Activated CD8-positive, alpha-beta memory T cell treated with anti-CD3 and anti-CD28 coated beads, Interleukin-2, amount 10 ng/mL, durations not matched to agents 7 days and 5 days (primary cell): Measurements from ENCODE around the gene ZNHIT2. TPM values are rescaled to one million over a fixed set of nuclear protein-coding genes. Genes with fewer than 3 reads are reported as not detected.
"Not testable (repeated sequence)": the region's sequence is repeated elsewhere in the genome, so short reads cannot be mapped to it uniquely, and the experiment has no call there.

Experiments used
- ATAC-seq: fragments of 150-1000 bp; cut with Tn5 transposase; one replicate; pipeline ENCODE4 v1.10.0; 2021; ENCODE audit warnings: moderate library complexity
- CTCF ChIA-PET: fragments of 350-600 bp; sonication (Branson Sonifier 250); formaldehyde crosslinking; loops from one replicate; lab custom pipeline; 2021; ENCODE audit warnings: antibody characterized with exemption; lab: Charles Lee
- DNase-seq: peaks from one replicate; pipeline ENCODE4 v3.0.0-alpha.2; 2020
- H3K27ac Mint-ChIP-seq: one replicate; pipeline ENCODE4 v1.8.0; 2021; ENCODE audit warnings: mild to moderate bottlenecking, mixed read lengths
- H3K27me3 Mint-ChIP-seq: one replicate; pipeline ENCODE4 v1.8.0; 2021; ENCODE audit warnings: mixed read lengths
- H3K36me3 Mint-ChIP-seq: one replicate; pipeline ENCODE4 v1.8.0; 2021; ENCODE audit warnings: mild to moderate bottlenecking, mixed read lengths
- H3K4me1 Mint-ChIP-seq: one replicate; pipeline ENCODE4 v1.8.0; 2021; ENCODE audit warnings: mixed read lengths
- H3K4me3 Mint-ChIP-seq: one replicate; pipeline ENCODE4 v1.8.0; 2021; ENCODE audit warnings: mild to moderate bottlenecking, moderate library complexity, mixed read lengths
- H3K9me3 Mint-ChIP-seq: one replicate; pipeline ENCODE4 v1.8.0; 2022; ENCODE audit warnings: low read depth, mixed read lengths
- total RNA-seq, 2 experiments: library from RNA; stranded (reverse); gene quantifications; one replicate each; pipeline ENCODE4 v1.2.3, GENCODE V29; 2021

Gene ZNHIT2
- total RNA-seq, 2 experiments from 2014 or later, result 10.5 to 13.5 TPM

DNA sequence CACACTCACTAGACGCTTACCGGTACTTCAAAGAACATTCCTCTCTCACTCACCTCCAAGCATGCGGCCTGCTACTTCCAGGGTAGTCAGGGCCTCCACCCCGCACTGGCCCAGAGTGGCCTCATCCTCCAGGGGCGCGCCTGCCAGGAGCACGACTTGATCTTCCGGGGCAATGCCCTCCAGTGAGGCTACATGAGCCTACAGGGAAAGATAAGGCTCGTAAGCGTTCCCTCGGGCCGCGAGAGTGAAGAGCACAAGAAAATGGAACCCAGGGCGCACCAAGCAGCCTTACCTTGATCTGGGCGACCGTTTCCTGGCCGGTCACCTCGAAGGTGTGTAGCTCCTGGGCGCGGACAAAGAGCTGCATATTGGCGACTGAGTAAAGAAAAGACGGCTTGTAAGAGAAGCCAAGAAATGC lies 4.0 kb upstream of the ZNHIT2 start:
- peak overlapping the region; percentile 96 for H3K4me3 Mint-ChIP-seq
- peak overlapping the region; percentile 100 for H3K27ac Mint-ChIP-seq
- H3K27me3 Mint-ChIP-seq, result no peaks in the 10 kb centered on the region
- CTCF ChIA-PET, result interaction anchor here (0.9 to 5.6 kb wide), 19 partner anchors 10 to 303 kb away, joined by 3 to 59 read pairs (median 3); partner anchors contain the start of genes ARL2, CAPN1, CDC42BPG and DPF2
- DNase-seq (peak; percentile 67), ATAC-seq (no peak)
- H3K9me3 Mint-ChIP-seq, result no peaks in the 10 kb centered on the region
- peaks cover 39% of the 10 kb centered on the region for H3K36me3 Mint-ChIP-seq
- H3K4me1 Mint-ChIP-seq, result peaks cover 56% of the 10 kb centered on the region

DNA sequence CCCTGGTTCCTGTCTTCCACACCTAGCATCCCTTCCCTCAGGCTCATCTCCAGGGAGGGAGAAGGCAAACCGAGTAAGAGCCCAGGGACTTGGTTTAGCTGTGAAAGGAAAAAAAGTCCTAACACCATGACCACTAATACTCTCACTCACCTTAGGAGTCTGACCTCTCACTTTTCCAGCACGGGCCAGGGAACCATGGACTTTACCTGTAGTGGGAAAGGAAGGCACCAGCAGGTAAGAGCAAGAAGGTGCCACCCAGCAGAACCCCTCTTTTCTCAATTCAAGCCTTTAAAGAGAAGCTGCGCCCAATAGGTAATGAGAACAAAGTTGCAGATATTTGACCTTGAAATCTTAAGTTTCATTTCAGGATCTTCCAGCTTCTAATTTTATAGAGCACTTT lies 3.3 kb upstream of the ZNHIT2 start:
- no peaks in the 10 kb centered on the region for H3K9me3 Mint-ChIP-seq
- peak overlapping the region; percentile 96 for H3K4me3 Mint-ChIP-seq
- CTCF ChIA-PET, result interaction anchor here (1.0 to 5.6 kb wide), 9 partner anchors 9 to 277 kb away, joined by 3 to 59 read pairs (median 5); partner anchors contain the start of genes ARL2, CDC42BPG, DPF2 and SAC3D1
- ATAC-seq, result no peak
- H3K36me3 Mint-ChIP-seq, result peaks cover 35% of the 10 kb centered on the region
- H3K4me1 Mint-ChIP-seq, result peaks cover 62% of the 10 kb centered on the region
- no peaks in the 10 kb centered on the region for H3K27me3 Mint-ChIP-seq
- peak overlapping the region; percentile 100 for H3K27ac Mint-ChIP-seq
- no peak for DNase-seq

DNA sequence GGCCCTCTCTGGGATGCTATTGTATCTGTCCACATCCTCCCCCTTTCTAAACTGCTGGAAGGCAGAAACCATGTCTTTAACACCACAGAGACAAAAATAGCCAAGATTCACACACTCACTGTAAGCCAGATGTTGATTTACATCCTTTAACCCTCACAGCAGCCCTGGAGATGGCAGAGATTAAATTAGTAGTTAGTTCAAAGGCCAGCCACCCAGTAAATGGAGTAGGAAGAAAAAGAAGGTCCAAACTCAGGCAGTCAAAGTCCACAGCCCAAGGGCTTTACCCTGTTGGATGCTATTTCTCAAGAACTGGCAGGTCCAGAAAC lies 2.1 kb upstream of the ZNHIT2 start:
- Mint-ChIP-seq H3K27ac (peak overlapping the region; percentile 69), H3K4me1 (peaks cover 67% of the 10 kb centered on the region), H3K9me3 (no peaks in the 10 kb centered on the region), H3K4me3 (no peak overlapping the region), H3K36me3 (peaks cover 32% of the 10 kb centered on the region), H3K27me3 (no peaks in the 10 kb centered on the region)
- CTCF ChIA-PET, result interaction anchor here (1.0 to 5.6 kb wide), 4 partner anchors 8 to 275 kb away, joined by 3 to 59 read pairs (median 16); partner anchors contain the start of genes ARL2, CDC42BPG, TM7SF2 and VPS51
- DNase-seq (no peak), ATAC-seq (no peak)

DNA sequence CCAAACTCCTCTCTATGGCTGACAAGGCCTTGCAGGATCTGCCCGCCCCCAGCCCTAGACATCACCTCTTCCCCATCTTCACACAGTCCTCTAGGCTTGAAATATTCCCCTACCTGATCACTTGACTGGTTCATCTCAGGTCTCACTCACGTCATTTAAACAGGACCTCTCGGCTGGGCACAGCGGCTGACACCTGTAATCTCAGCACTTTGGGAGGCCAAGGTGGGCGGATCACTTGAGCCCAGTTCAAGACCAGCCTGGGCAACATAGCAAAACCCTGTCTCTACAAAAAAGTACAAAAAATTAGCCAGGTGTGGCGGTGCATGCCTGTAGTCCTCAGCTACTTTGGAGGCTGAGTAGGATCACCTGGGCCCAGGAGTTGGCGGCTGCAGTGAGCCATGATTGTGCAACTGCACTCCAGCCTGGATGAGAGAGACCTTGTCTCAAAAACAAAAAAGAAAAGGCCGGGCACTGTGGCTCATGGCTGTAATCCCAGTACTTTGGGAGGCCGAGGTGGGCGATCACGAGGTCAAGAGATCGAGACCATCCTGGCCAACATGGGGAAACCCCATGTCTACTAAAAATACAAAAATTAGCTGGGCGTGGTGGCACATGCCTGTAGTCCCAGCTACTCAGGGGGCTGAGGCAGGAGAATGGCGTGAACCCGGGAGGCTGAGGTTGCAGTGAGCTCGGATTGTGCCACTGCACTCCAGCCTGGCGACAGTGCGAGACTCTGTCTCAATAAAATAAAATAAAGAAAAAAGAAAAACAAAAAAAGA lies 1.6 kb upstream of the ZNHIT2 start:
- ATAC-seq, H3K27me3 Mint-ChIP-seq, H3K9me3 Mint-ChIP-seq, DNase-seq, H3K4me3 Mint-ChIP-seq: not testable (repeated sequence)
- CTCF ChIA-PET, result interaction anchor here (0.6 to 5.6 kb wide), 9 partner anchors 7 to 308 kb away, joined by 3 to 59 read pairs (median 5); partner anchors contain the start of genes ARL2, CDC42BPG, MEN1 and SYVN1
- H3K27ac Mint-ChIP-seq, result peak overlapping the region; percentile 89
- H3K4me1 Mint-ChIP-seq, result peaks cover 64% of the 10 kb centered on the region
- H3K36me3 Mint-ChIP-seq, result peaks cover 32% of the 10 kb centered on the region

DNA sequence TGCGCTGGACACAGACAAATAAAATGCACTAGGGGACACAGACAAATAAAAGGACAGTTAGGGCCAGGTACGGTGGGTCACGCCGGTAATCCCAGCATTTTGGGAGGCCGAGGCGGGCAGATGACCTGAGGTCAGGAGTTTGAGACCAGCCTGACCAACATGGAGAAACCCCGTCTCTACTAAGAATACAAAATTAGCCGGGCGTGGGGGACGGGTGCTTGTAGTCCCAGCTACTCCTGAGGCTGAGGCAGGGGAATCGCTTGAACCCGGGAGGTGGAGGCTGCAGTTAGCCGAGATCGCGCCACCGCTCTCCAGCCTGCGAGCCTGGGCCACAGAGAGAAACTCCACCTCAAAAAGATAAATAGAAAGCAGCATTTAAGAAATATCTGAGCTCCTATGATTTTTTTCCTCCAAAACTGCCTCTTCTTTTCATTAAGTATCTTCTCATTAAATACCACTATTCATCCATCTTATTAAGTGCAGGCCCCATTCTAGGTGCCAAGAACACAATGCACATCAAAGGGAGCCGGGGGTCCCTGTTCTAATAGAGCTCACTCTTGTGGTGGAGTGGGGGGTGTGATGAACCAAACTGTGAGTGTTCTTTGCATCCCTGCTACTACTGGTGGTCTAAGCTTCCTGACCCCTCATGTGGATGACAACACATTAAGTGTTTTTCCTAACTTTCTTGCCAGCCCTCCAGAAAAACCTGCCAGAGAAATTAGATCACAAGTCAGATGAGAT lies 766 bp upstream of the ZNHIT2 start:
- DNase-seq (no peak), ATAC-seq (no peak)
- Mint-ChIP-seq H3K9me3 (no peaks in the 10 kb centered on the region), H3K27me3 (no peaks in the 10 kb centered on the region), H3K4me1 (peaks cover 66% of the 10 kb centered on the region), H3K4me3 (peak overlapping the region; percentile 86), H3K27ac (peak overlapping the region; percentile 89), H3K36me3 (peaks cover 32% of the 10 kb centered on the region)
- CTCF ChIA-PET, result interaction anchor here (0.6 to 5.6 kb wide), 22 partner anchors 7 to 307 kb away, joined by 3 to 59 read pairs (median 5); partner anchors contain the start of genes ARL2, CDC42BPG, CDCA5 and DPF2

DNA sequence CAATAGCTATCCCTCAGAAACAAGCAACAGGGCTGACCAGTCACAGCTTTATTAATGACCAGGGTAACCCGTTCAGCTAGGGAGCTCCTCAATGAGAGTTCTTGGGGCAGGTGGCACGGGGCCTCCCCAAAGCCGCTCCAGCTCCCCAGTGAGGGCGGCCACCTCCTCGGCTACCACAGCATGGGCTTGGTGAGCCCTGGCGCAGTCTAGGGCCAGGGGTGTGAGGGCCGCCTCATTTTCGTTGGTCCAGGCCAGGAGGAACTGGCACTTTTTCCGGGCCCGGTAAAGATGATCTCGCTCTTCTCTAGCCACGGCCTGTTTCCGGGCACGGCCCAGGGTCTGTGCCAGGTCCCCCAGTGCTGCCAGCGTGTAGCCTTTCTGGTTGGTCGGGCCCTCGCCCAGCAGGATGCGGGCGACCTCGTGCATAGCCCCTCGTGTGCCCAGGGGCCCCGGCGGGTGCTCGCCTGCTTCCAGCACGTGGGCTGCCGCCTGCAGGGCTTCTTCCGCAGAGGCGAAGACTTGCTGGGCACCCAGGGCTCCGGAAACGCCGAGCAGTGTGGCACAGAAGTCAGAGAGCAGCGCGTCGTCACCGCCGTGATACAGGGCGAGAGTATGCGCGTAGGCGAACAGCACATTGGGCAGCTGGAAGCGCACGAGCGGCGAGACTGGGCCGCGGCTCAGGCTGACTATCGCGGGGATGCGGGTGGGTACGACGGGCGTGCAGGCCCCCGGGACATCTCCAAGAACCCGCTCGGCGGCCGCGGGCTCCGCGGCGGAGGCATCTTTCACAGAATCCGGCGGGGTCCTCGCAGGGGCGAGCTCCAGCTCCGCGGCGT lies 913 bp downstream of the ZNHIT2 start:
- H3K36me3 Mint-ChIP-seq, result peaks cover 26% of the 10 kb centered on the region
- ATAC-seq (no peak), DNase-seq (peak; percentile 77)
- H3K4me3 Mint-ChIP-seq, result peak overlapping the region; percentile 86
- no peaks in the 10 kb centered on the region for H3K9me3 Mint-ChIP-seq
- peaks cover 61% of the 10 kb centered on the region for H3K4me1 Mint-ChIP-seq
- H3K27me3 Mint-ChIP-seq, result no peaks in the 10 kb centered on the region
- CTCF ChIA-PET, result interaction anchor here (0.7 to 4.8 kb wide), 27 partner anchors 13 to 1278 kb away, joined by 3 to 29 read pairs (median 4); partner anchors contain the start of genes ARL2, CAPN1, CDCA5 and POLA2
- H3K27ac Mint-ChIP-seq, result peak overlapping the region; percentile 91

DNA sequence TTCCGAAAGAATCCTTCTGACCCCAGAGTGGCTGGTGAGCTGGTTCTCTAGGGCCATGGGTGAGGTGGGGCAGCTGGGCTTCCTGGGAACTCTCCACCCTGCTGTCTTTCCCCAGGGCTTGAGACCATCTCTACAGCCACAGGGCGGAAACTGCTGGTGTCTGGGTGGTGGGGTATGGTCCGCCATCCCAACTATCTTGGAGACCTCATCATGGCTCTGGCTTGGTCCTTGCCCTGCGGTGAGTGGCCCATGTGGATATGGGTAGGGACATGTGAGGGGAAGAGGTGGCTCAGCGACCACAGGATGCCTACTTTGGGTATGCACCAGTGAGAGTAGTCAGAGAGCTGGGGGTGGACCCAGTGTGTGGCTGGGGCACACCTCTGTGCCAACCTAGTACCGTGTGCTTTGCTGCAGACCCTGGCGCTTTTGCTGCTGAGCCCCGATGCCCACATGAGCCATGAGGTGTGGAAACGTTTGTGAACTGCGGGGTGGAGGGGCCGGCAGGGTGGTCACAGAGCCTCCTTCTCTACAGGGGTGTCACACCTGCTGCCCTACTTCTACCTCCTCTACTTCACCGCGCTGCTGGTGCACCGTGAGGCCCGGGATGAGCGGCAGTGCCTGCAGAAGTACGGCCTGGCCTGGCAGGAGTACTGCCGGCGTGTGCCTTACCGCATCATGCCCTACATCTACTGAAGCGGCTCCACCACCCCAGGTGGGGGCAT lies 2.0 kb downstream of the ZNHIT2 start:
- CTCF ChIA-PET, result interaction anchor here (1.1 to 4.8 kb wide), 5 partner anchors 12 to 102 kb away, joined by 3 to 29 read pairs (median 16); partner anchors contain the start of genes ARL2 and SYVN1

DNA sequence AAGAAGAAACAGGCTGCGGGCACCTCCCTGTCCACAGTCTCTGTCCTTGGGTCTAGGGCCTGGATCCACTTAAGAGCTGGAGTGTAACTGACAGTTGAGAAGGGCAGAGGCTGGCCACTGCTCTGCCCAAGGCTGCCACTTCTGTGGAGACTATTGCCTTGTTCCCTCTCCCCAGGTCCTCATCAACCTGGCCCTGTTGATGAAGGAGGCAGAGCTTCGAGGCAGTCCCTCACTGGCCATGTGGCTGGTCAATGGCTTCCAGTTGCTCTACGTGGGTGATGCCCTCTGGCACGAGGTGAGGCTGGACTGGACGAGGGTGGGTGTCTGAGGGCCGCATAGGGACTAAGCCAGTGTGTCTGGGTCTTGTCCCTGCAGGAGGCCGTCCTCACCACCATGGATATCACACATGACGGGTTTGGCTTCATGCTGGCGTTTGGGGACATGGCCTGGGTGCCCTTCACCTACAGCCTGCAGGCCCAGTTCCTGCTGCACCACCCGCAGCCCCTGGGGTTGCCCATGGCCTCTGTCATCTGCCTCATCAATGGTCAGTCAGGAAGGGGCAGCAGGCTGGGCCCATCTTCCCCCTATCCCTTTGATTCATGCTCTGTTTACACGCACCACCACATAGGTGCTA lies 2.8 kb downstream of the ZNHIT2 start:
- H3K4me1 Mint-ChIP-seq, result peaks cover 61% of the 10 kb centered on the region
- DNase-seq, result no peak
- CTCF ChIA-PET, result interaction anchor here (4.8 to 5.4 kb wide), 3 partner anchors 14 to 101 kb away, joined by 29 to 114 read pairs (median 68); partner anchors contain the start of genes ARL2, SYVN1 and VPS51
- no peak overlapping the region for H3K4me3 Mint-ChIP-seq
- H3K27ac Mint-ChIP-seq, result no peak overlapping the region
- no peaks in the 10 kb centered on the region for H3K9me3 Mint-ChIP-seq
- no peak for ATAC-seq
- H3K36me3 Mint-ChIP-seq, result peaks cover 10% of the 10 kb centered on the region
- no peaks in the 10 kb centered on the region for H3K27me3 Mint-ChIP-seq

More for the DNA sequence above, 2.0 kb downstream of the ZNHIT2 start:
- Mint-ChIP-seq H3K4me1 (peaks cover 62% of the 10 kb centered on the region), H3K27ac (peak overlapping the region; percentile 28), H3K4me3 (no peak overlapping the region), H3K9me3 (no peaks in the 10 kb centered on the region), H3K27me3 (no peaks in the 10 kb centered on the region), H3K36me3 (peaks cover 17% of the 10 kb centered on the region)
- ATAC-seq (no peak), DNase-seq (no peak)

DNA sequence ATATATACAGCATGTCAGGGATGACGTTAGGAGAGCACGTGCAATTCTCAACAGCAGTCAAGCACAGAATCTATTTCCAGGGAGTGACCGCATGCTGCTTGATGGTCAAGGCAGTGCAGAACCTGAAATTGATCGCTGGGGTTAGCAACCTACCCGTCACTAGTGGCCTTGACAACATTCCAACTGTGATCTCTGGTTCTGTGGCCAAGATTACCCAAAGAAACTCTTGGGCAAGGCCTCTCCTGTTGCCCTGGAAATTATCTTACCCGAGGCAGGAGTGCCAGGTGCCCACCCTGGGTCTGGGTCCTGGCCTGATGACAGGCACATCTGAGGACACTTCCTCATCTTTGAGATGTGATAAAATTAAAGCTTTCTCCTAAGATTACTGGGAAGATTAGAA lies 3.7 kb downstream of the ZNHIT2 start:
- peaks cover 59% of the 10 kb centered on the region for H3K4me1 Mint-ChIP-seq
- no peaks in the 10 kb centered on the region for H3K27me3 Mint-ChIP-seq
- CTCF ChIA-PET, result interaction anchor here (0.5 to 5.4 kb wide), 7 partner anchors 7 to 218 kb away, joined by 3 to 114 read pairs (median 29); partner anchors contain the start of genes ARL2, FAU, MRPL49 and SYVN1

DNA sequence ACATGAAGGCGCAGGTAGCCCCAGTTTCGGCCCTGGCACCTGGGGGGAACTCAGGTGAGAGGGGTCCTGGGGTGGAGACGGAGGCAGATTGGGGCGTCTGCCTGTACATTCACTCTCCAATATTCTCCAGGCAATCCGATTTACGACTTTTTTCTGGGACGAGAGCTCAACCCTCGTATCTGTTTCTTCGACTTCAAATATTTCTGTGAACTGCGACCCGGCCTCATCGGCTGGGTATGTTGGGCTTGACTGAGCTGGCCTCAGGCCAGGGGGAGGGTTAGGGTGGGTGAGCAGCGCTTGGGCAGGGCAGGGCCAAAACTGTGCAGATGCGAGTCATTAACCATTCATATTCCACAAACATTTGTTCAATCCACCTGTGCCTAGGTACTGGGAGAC lies 4.1 kb downstream of the ZNHIT2 start:
- Mint-ChIP-seq H3K4me3 (peak overlapping the region; percentile 80), H3K27ac (peak overlapping the region; percentile 85), H3K27me3 (no peaks in the 10 kb centered on the region), H3K4me1 (peaks cover 54% of the 10 kb centered on the region), H3K9me3 (no peaks in the 10 kb centered on the region), H3K36me3 (peaks cover 3% of the 10 kb centered on the region)
- CTCF ChIA-PET, result interaction anchor here (0.5 to 5.4 kb wide), 17 partner anchors 8 to 368 kb away, joined by 3 to 114 read pairs (median 4); partner anchors contain the start of genes ARL2, CAPN1, CDC42EP2 and FAU
- ATAC-seq (no peak), DNase-seq (no peak)

More for the DNA sequence above, 3.7 kb downstream of the ZNHIT2 start:
- DNase-seq, result no peak
- Mint-ChIP-seq H3K9me3 (no peaks in the 10 kb centered on the region), H3K27ac (peak overlapping the region; percentile 85), H3K36me3 (peaks cover 8% of the 10 kb centered on the region), H3K4me3 (peak overlapping the region; percentile 80)
- no peak for ATAC-seq
